KOPT-K1 (cell line): ENCODE measurements around the gene ALOX5AP.

Experiments
- H3K27ac ChIP-seq: fragments of 200-600 bp; sonication (generic); 2 replicates; pipeline ENCODE4 v1.5.1; 2016; ENCODE audit warnings: antibody characterized with exemption, mild to moderate bottlenecking, low read depth, low read length; ENCODE audit not compliant: poor library complexity, severe bottlenecking
- H3K36me3 ChIP-seq: fragments of 200-600 bp; sonication (generic); 2 replicates; pipeline ENCODE4 v1.5.1; 2017; ENCODE audit warnings: antibody characterized with exemption, mild to moderate bottlenecking, low read length, moderate library complexity; ENCODE audit not compliant: insufficient read depth
- H3K9me3 ChIP-seq: fragments of 200-600 bp; sonication (generic); 2 replicates; pipeline ENCODE4 v1.5.1; 2017; ENCODE audit warnings: antibody characterized with exemption, low read length, mild to moderate bottlenecking; ENCODE audit not compliant: insufficient read depth, poor library complexity, severe bottlenecking

ALOX5AP gene

GRCh38 chr13:30755678-30756077 lies 20.3 kb downstream of the ALOX5AP start:
- Histone ChIP-seq H3K9me3 (no peaks in the 10 kb centered on the region), H3K27ac (no peak overlapping the region), H3K36me3 (peaks cover 75% of the 10 kb centered on the region)

- H3K36me3 ChIP-seq, result peaks cover 71% of the 10 kb centered on the region
- no peaks in the 10 kb centered on the region for H3K9me3 ChIP-seq
- H3K27ac ChIP-seq, result no peak overlapping the region
Measured at GRCh38 chr13:30757026-30757742, 21.8 kb downstream of the ALOX5AP start.

GRCh38 chr13:30759748-30760147 lies 24.4 kb downstream of the ALOX5AP start:
- Histone ChIP-seq H3K9me3 (no peaks in the 10 kb centered on the region), H3K36me3 (peaks cover 71% of the 10 kb centered on the region), H3K27ac (no peak overlapping the region)

GRCh38 chr13:30762643-30763042 lies 27.3 kb downstream of the ALOX5AP start:
- no peak overlapping the region for H3K27ac ChIP-seq
- peaks cover 60% of the 10 kb centered on the region for H3K36me3 ChIP-seq
- H3K9me3 ChIP-seq, result no peaks in the 10 kb centered on the region

GRCh38 chr13:30763786-30764413 lies 28.6 kb downstream of the ALOX5AP start:
- Histone ChIP-seq H3K36me3 (peaks cover 49% of the 10 kb centered on the region), H3K9me3 (no peaks in the 10 kb centered on the region), H3K27ac (no peak overlapping the region)

DNA sequence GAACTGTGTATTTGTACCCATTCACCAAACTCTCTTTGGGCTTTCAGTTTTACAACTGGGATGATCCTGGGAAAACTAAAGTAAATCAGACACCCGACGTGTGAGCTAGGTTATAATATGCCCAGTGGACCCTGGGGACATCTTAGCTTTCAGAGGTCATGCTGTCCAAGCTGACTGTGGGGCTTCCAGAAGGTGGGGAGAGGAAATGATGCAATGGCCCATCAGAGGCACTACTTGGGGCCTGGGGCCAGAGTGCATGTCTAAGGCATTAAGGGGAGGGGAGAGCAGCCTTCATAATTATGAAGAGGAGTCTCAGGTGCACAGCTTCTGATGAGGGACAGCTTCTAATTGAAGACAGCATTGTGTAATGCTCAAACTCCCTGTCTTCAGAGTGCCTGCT lies 30.9 kb downstream of the ALOX5AP start:
- Histone ChIP-seq H3K36me3 (peaks cover 28% of the 10 kb centered on the region), H3K9me3 (no peaks in the 10 kb centered on the region), H3K27ac (no peak overlapping the region)

GRCh38 chr13:30770929-30771328 lies 35.6 kb downstream of the ALOX5AP start:
- Histone ChIP-seq H3K36me3 (no peaks in the 10 kb centered on the region), H3K27ac (no peak overlapping the region), H3K9me3 (no peaks in the 10 kb centered on the region)

DNA sequence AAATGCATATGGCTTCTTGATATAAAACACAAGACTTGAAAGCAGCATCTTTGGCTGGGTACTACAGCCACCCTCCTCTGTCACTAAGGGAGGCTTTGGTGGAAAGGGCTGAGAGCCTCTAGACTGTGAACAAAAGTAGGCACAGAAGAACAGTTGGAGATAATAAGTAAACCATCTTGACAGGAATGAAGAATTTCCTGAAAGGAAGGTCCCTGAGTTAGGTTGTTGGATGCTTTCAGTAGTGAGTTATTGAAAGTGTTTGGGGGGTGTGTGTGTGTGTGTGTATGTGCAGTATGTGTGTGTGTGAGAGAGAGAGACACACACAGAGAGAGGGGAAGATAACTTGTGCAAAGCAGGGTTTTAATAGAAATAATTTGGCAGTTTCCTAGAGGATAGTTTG lies 38.2 kb downstream of the ALOX5AP start:
- no peak overlapping the region for H3K27ac ChIP-seq
- no peaks in the 10 kb centered on the region for H3K9me3 ChIP-seq

GRCh38 chr13:30774214-30774730 lies 38.9 kb downstream of the ALOX5AP start:
- Histone ChIP-seq H3K36me3 (no peaks in the 10 kb centered on the region), H3K9me3 (no peaks in the 10 kb centered on the region), H3K27ac (no peak overlapping the region)

More for the DNA sequence above, 38.2 kb downstream of the ALOX5AP start:
- H3K36me3 ChIP-seq, result no peaks in the 10 kb centered on the region

DNA sequence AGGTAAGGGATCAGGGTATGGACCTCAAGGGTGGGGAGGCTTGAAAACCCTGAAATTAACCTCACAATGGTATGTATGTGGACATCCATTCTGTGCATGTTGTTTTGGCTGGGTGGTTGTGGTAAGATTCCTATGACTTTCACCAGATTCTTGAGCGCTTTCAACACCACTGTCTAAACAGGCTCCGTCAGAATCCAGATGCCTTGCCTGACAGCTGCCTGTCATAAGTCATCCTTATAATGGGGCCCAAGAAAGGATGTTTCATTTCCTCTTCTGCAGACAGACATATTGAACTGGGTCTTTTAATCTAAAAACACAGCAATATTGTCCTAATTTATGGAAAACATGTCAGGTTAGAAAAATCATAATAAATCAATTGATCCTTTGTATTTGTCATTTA lies 41.3 kb downstream of the ALOX5AP start:
- Histone ChIP-seq H3K9me3 (no peaks in the 10 kb centered on the region), H3K27ac (no peak overlapping the region), H3K36me3 (no peaks in the 10 kb centered on the region)

DNA sequence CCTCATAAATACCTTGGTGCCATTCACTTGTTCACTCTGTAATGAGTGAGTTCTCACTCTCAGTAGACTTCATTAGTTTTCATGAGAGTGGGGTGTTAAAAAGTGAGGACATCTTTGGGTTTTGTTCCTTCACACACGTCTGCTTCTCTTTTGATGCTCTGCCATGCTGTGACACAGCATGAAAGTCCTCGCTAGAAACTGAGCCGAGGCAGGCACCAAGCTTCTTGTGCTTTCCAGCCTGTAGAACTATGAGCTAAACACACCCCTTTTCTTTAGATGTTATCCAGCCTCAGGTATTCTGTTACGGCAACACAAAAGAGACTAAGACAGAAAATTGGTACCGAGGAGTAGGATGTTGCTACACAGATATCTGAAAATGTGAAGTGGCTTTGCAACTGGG lies 43.7 kb downstream of the ALOX5AP start:
- H3K27ac ChIP-seq, result no peak overlapping the region

DNA sequence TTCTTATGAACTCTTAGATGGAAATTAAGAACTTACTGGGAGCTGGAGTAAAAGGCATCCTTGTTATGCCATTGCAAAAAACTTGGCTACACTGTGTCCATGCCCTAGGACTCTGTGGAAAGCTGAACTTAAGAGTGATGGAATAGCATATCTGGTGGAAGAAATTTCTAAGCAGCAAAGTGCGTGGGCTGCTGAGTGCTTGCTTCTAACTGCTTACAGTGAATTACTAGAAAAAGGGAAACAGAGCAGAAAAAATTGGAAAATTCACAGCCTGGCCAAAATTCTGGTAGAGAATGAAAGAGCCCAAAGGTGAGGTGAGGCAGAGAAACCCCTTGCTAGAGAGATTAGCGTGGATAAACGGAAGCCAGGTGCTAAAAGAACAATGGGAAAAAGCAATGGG lies 44.3 kb downstream of the ALOX5AP start:
- Histone ChIP-seq H3K36me3 (no peaks in the 10 kb centered on the region), H3K9me3 (no peaks in the 10 kb centered on the region), H3K27ac (no peak overlapping the region)

More for the DNA sequence above, 43.7 kb downstream of the ALOX5AP start:
- no peaks in the 10 kb centered on the region for H3K9me3 ChIP-seq
- no peaks in the 10 kb centered on the region for H3K36me3 ChIP-seq

DNA sequence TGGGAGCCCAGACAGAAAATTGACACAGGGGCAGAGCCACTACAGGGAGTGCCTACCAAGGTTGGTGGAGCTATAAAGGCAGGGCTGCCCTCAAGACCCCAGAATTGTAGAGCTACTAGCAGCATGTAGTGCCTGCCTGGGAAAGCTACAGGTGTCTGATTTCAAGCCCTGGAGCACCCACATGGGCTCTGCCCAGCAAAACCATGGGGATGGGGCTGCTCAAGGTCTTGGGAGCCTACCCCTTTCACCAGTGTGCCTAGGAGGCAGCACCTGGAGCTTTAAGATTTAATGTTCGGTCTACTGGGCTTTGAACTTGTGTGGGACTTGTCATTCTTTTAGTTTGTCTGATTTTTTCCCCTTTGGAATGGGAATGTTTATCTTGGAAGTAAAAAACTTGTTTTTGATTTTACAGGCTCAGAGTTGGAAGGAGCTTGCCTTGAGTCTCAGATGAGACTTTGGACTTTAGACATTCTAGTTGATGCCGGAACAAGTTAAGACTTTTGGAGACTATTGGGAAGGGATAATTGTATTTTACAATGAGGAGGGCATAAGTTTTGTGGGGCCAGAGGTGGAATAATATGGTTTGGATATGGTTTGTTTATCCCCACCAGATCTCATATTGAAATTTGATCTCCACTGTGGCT lies 45.1 kb downstream of the ALOX5AP start:
- H3K9me3 ChIP-seq, result no peaks in the 10 kb centered on the region

GRCh38 chr13:30785191-30785850 lies 50.0 kb downstream of the ALOX5AP start:
- H3K36me3 ChIP-seq, result no peaks in the 10 kb centered on the region
- H3K9me3 ChIP-seq, result no peaks in the 10 kb centered on the region
- no peak overlapping the region for H3K27ac ChIP-seq

More for the DNA sequence above, 45.1 kb downstream of the ALOX5AP start:
- no peak overlapping the region for H3K27ac ChIP-seq
- H3K36me3 ChIP-seq, result no peaks in the 10 kb centered on the region

- no peaks in the 10 kb centered on the region for H3K36me3 ChIP-seq
- no peak overlapping the region for H3K27ac ChIP-seq
- no peaks in the 10 kb centered on the region for H3K9me3 ChIP-seq
Measured at GRCh38 chr13:30786648-30787047, 51.3 kb downstream of the ALOX5AP start.
